ENCODE data around the gene USP33.
"Not testable (repeated sequence)": the region's sequence is repeated elsewhere in the genome, so short reads cannot be mapped to it uniquely, and the experiment has no call there.

USP33 gene

DNA sequence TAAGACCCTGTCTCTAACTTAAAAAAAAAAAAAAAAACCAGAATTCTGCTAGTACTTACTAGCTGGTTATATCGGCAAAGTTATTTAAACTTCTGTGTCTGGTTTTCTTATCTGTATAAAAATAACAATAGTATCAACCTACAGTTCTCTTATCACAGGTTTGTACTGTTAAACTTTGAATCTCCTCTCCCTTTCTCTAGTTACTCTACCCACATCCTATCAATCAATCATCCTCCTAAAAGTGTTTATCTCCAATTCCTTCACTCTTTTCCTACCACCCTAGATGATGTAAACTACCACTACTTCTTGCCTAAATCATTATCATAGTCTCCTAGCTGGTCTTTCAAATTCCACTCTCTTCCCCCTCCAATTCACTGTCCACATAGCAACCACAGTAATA is 27.6 kb downstream of the USP33 start:
- DNase-seq = no peak

- no peak for DNase-seq
Observed at GRCh38 chr1:77725706-77726105, 33.9 kb downstream of the USP33 start.

DNA sequence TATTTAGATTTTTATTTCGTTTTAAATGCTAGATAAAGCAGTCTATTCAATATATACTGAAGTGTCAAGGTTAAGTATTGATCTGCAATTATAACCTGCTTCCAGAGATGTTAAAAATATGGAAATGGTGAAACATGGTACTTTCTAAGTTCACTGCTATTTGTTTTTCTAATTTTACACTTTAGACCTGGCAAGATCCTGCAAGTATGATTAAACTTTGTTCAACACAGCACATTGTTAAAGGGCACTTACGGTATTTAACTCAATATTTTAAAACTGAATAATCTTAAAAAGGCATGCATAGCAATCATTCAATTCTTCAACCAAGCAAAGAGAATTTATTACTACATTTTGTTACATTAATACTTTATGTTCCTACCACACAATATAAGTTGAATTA is 41.5 kb downstream of the USP33 start:
- no peak for DNase-seq

DNA sequence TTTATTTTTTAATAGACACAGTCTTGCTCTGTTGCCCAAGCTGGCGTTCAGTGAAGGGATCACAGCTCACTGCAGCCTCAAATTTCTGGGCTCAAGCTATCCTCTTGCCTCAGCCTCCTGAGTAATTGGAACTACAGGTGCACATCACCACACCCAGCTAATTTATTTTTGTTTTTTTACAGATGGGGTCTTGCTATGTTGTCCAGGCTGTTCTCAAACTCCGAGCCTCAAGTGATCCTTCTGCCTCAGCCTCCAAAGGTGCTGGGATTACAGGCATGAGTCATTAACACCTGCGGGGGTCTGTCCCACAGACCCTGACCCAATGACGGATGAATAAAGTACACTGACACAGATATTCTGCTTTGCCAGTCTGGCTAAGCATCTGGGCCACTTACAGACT is 43.6 kb downstream of the USP33 start:
- no peak for DNase-seq

- no peak for DNase-seq
Observed at GRCh38 chr1:77709727-77710126, 49.9 kb downstream of the USP33 start.

DNA sequence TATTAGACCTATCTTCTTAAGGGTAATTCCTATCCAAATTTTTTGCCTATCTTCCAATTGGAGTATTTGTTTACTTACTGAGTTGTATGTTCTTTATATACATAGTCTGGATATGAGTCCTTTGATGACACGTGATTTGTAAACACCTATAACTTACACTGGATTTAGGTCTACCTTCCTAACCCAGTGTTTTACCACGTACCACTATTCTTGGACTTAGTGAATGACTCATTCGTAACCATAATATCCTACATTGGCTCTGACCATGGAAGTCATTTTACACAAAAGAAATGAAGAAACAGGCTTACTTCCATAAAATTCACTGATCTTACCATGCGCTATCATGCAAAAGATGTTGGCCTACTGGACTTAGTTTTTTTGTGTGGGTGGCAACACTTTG is 53.3 kb downstream of the USP33 start:
- no peak for DNase-seq

DNA sequence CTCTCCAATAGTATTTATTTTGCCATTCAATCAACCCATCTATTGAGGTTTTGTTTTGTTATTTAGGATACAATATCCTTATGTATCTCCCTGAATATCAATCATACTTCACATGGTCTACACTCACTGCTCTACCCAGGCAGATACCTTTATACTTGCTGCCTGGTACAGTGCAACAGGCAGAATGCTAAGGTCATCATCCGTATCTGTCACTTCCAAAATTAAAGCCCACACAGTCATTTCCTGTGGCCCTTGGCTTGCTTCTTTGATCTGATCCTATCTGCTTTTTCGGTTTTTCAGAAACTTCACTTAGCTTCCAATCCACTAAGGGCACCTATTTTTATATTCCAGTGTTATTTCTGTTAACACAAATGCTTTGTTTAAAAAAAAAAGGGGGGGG is 54.9 kb downstream of the USP33 start:
- DNase-seq = no peak

DNA sequence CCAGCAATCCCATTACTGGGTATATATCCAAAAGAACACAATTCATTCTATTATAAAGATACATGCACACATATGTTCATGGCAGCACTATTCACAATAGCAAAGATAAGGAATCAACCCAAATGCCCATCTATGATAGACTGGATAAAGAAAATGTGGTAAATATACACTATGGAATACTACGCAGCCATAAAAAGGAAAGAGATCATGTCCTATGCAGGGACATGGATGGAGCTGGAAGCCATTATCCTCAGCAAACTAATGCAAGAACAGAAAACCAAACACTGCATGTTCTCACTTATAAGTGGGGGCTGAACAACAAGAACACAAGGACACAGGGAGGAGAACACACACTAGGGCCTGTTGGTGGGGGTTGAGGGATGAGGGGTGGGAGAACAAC is 60.0 kb downstream of the USP33 start:
- not testable (repeated sequence) for DNase-seq

- no peak for DNase-seq
Observed at GRCh38 chr1:77697441-77697840, 62.2 kb downstream of the USP33 start.

- DNase-seq = no peak
Observed at GRCh38 chr1:77688939-77689338, 70.7 kb downstream of the USP33 start.

GRCh38 chr1:77687519-77687906 is 72.1 kb downstream of the USP33 start:
- peak; percentile 20 to 40 for DNase-seq

DNA sequence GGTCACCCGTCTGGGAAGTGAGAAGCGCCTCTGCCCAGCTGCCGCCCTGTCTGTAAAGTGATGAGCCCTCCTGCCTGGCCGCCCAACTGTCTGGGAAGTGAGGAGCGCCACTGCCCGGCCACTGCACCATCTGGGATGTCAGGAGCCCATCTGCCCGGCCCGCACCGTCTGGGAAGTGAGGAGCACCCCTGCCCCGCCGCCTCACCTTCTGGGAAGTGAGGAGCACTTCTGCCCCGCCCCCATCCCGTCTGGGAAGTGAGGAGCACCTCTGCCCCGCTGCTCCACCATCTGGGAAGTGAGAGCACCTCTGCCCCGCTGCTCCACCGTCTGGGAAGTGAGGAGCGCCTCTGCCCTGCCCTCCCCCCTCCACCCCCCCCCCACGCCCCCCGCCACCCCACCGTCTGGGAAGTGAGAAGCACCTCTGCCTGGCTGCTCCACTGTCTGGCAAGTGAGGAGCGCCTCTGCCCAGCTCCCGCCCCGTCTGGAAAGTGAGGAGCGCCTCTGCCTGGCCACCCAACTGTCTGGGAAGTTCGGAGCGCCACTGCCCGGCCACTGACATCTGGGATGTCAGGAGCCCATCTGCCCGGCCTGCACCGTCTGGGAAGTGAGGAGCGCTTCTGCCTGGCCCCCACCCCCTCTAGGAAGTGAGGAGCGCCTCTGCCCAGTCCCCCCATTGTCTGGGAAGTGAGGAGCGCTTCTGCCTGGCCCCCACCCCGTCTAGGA is 72.7 kb downstream of the USP33 start:
- no peak for DNase-seq

- peak; percentile 91 for DNase-seq
Observed at GRCh38 chr1:77683160-77684148, 76.2 kb downstream of the USP33 start.

- DNase-seq = peak; percentile 90 to 93
Observed at GRCh38 chr1:77682460-77683159, 77.0 kb downstream of the USP33 start, which contains the start of gene ZZZ3. Gene ZZZ3 (minus strand): TSS chr1:77682658. CDS start chr1:77633354, 49,304 bp downstream.

DNA sequence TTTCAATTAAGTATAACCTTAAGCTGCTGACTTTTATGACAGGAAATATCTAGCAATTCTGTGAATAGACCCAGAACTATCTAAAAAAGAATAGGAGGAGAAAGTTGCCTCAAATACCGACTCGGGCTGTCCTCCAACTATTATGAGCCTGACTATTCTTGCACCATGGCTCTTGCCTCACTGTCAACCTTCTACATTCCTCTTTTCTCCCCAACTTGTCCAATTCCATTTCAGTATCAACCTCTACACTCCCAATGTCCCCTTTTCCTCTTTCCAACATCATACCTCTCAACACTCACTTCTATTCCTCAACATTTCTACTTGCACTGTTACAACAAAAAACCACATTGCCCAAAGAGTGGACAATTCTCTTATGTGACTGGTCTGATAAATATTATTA is 79.5 kb downstream of the USP33 start:
- no peak for DNase-seq

GRCh38 chr1:77678660-77679610 is 80.7 kb downstream of the USP33 start:
- no peak for DNase-seq

DNA sequence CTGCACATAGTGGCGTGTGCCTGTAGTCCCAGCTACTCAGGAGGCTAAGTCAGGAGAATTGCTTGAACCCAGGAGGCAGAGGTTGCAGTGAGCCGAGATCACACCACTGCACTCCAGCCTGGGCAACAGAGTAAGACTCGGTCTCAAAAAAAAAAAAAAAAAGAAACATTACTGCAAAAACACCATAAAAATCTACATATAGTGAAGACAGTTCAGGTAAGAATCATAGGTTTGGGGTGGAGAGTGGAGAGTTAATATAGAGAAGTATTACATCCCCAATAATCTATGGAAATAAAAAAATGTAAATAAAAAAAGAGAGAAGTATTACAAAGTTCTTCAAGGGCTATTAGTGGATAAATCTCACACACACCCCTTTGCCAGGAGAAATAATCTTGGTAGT is 84.8 kb downstream of the USP33 start:
- DNase-seq = not testable (repeated sequence)

DNA sequence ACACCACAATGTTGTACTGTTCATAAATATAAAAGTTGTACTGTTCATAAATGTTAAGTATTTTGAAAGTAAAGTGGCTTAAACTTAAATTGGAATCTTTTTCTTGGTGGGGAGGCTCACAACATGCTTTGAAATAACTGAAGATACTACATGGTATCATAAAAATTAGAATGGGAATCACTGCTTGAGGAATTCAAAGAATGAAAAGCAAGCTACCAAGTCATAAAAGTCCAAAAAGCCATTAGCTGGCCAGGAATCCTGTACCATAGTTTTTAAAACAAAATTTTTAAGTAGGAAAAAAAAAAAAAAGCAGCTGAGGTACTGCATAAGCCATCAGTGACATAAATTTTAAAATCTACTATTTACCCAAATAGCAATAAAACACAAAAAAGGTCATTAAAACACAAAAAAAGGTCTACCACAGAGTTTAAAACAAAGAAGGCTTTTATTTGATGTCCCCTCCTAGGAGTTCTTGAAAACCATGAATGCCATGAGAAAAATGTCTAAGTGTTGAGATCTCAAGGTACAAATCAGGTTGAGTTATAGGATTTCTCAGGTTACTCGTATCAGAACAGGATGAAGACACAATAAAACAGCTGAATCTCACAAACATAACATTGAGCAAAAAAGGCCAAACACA is 85.8 kb downstream of the USP33 start:
- no peak for DNase-seq

- no peak for DNase-seq
Observed at GRCh38 chr1:77673030-77673429, 86.6 kb downstream of the USP33 start.

GRCh38 chr1:77672374-77672773 is 87.3 kb downstream of the USP33 start:
- no peak for DNase-seq

- no peak for DNase-seq
Observed at GRCh38 chr1:77671836-77672235, 87.8 kb downstream of the USP33 start.

GRCh38 chr1:77670330-77670729 is 89.3 kb downstream of the USP33 start:
- no peak for DNase-seq

All from activated CD4-positive, alpha-beta T cell treated with anti-CD3 and anti-CD28 coated beads, Interleukin-2, amount 50 U/mL, for 48 hours (primary cell).